H1 (cell line): Measurements from ENCODE around the gene TMEM120A. TPM values are rescaled to one million over a fixed set of nuclear protein-coding genes. Genes with fewer than 3 reads are reported as not detected.

ENCODE experiments used
- KDM5A ChIP-seq: fragments of 200-600 bp; IDR thresholded peaks from 2 replicates; pipeline ENCODE4 v1.7.1; 2012; ENCODE audit warnings: mild to moderate bottlenecking, low read length, inconsistent platforms, mixed read lengths
- SP2 ChIP-seq: IDR thresholded peaks from 2 replicates; pipeline ENCODE4 v1.6.1; 2012; ENCODE audit warnings: mild to moderate bottlenecking, low read length, inconsistent platforms
- polyA plus RNA-seq, 7 experiments: library from polyadenylated mRNA; depleted of rRNA in 3 of 7; stranded (reverse) in 5 of 7; unstranded in 2 of 7; fragments of >200 nt in 5 of 7; fragments of 200-250 nt in 2 of 7; gene quantifications; 1 replicate in 5 of 7; 2 replicates in 1 of 7; 4 replicates in 1 of 7; pipeline versions ENCODE4 v1.2.1 to v1.2.3, GENCODE V29; 2011 to 2013; ENCODE audit warnings: missing spikeins in 2 of 7, mixed read lengths in 2 of 7
- total RNA-seq: library from RNA; stranded (reverse); fragmentation: NEBNext Ultra II Directional; extraction: Animal tissue kit (Norgen Biotek cat#: 25700); gene quantifications from 2 replicates; pipeline ENCODE4 v1.2.1, GENCODE V29; 2021

Gene TMEM120A
- total and polyA plus RNA-seq, 2 of the 8 experiments (the other 6 are each of a cell fraction or from before 2014, with no cell fraction given) = 15.6 to 49.9 TPM

DNA sequence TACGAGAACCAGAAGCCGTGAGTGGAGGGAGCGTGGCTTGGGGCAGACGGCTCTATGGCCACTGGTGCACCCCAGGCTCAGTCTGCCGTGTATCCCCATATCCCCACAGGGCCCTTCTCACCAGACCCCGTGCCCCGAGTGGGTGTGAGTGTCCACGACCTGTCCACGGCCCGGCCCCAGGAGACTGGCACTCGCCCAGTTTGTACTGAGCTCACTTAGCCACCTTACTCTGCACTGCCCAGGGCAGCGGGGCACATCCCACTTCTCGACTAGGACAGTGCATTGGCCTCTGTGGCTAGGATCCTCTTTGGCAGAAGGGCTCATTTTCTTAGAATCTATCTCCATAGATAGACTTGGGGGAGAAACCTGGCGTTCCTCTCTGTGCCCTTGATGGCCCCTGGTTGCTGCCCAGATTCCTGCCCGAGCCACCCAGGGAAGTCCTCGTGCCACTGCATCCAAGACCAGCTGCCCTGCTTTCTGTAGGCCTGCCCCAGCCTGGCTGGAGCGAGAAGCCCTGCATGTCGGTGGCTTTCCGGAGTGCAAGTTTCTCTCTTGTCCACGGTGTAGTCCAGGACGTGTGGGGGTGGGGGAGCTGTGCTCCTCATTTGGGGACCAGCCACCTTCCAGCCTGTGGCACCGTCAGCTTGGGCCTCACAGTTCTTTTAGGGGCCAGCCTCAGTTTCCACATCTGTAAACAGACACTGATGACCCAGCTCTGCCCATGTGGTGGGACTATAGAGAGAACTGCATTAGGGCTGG lies 11.9 kb downstream of the TMEM120A start (continued):
- TF ChIP-seq KDM5A (no peak), SP2 (no peak)
- TF ChIP-seq, all 59 proteins: peak for 0
